ENCODE measurements around the gene UMODL1.
"Not testable (repeated sequence)": the region's sequence is repeated elsewhere in the genome, so short reads cannot be mapped to it uniquely, and the experiment has no call there.

UMODL1 gene

DNA sequence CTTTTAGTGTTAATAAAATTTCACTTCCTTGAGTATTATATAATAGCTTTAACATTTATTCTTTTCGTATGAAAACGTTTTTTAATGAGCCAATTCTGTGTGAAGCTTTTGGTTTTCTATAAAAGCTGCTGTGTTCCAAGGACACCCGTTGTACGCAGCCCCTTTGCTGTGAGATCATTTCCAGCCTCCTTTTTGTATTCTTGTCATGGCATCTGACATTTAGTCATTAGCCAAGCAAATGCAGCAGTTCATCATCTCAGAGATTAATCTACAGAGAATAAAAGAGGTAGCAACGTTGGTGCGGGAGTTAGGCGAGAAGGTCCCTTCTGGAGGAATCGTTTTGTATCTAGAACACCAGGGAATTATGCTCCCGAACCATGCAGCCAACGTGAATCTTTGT, 1.3 kb upstream of the UMODL1 start:
- no peaks in the 10 kb centered on the region for H3K36me3 ChIP-seq (replicated peaks)
- no peaks in the 10 kb centered on the region for H3K9me3 ChIP-seq
- no peaks in the 10 kb centered on the region for H3K4me1 ChIP-seq
- DNase-seq (ENCODE audit: low spot score in 2 of 2) = no peak
- H3K4me3 ChIP-seq = no peak overlapping the region
- H3K27me3 ChIP-seq (ENCODE audit: low read depth) = 0 out of 2 replicates have a peak, but pooled peaks cover 2% of the 10 kb centered on the region
- in situ Hi-C loops (cut with MboI; ENCODE audit: low sequenced_read_pairs) = no loop called here

DNA sequence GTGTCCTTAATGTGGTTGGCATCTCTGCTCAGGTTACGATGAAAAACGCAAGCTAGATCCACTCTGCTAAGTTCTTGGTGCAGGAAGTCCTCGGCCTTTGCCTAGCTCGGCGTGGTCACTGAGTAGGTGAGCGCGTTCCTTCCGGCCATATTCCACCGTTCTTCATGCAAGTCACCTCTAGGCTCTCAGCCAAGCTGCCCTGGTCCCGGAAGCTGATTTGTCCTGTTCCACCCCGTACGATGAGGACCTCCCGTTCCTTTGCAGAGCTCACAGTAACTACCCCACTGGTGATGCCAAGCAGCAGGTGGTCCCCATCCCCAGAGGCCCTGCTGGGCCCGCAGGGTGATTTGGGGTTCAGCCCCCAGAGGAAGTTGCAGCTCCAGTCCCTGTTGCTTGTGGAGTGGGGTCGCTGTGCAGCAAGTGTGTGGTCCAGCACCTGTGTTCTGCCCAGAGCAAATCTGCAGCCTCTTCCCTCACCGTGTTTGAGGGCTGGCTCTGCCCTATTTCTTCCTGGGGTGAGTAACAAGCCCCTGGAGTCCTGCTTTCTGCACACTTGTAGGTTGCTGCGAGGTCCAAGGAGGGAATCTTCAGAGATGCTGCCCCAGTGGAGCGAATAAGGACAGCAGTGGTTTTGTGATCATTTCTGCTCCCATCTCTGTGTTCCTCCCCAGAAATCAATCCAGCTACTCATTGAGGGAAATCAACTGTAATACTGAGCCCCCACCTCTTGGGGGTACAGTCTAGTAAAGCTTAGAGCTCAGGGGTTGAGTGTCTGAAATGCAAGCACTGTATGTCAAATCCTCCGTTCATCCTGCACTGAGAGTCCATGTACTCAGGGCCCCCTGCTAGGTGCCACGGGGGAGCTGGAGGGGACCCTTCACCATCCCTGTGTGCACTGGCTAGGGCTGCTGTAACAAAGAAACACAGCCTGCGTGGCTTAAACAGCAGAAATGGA, 2.3 kb downstream of the UMODL1 start:
- DNase-seq (ENCODE audit: low spot score in 2 of 2) = no peak
- no peaks in the 10 kb centered on the region for H3K9me3 ChIP-seq
- H3K4me3 ChIP-seq = no peak overlapping the region
- H3K4me1 ChIP-seq = no peaks in the 10 kb centered on the region
- H3K36me3 ChIP-seq (replicated peaks) = no peaks in the 10 kb centered on the region
- 0 out of 2 replicates have a peak, but pooled peaks cover 2% of the 10 kb centered on the region for H3K27me3 ChIP-seq (ENCODE audit: low read depth)
- in situ Hi-C loops (cut with MboI; ENCODE audit: low sequenced_read_pairs) = no loop called here

DNA sequence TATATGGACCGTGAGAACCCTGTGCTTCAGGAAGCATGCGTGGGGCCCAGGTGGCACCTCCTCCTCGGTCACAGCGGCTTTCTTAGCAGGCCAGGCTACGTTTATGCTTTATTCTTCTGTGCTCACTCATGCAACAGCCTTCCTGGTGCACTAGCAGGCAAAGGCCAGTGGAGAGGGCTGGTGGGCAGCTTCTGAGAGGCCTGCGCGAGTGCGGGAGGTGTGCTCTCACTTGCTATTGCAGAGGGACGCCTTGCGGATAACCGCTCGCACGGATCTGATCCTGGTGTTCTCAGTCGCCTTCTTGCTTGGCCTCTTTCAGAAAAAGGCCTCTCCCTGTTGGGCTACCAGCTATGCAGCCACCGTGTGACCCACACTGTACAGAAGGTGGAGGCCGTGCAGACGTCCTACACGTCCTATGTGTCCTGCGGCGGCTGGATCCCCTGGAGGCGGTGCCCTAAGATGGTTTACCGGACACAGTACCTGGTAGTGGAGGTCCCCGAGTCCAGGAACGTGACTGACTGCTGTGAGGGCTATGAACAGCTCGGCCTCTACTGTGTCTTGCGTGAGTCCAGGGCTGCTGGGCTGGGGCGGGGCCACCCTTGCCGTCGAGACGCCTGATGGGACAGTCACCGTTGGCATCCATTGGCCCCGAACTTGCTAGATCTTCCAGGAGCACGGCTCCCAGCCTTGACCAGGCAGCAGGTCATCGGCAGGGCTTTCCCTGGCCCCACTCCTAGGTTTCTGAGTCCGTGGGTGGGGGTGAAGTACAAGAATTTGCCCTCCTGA, 4.8 kb downstream of the UMODL1 start:
- no peak for DNase-seq (ENCODE audit: low spot score in 2 of 2)

DNA sequence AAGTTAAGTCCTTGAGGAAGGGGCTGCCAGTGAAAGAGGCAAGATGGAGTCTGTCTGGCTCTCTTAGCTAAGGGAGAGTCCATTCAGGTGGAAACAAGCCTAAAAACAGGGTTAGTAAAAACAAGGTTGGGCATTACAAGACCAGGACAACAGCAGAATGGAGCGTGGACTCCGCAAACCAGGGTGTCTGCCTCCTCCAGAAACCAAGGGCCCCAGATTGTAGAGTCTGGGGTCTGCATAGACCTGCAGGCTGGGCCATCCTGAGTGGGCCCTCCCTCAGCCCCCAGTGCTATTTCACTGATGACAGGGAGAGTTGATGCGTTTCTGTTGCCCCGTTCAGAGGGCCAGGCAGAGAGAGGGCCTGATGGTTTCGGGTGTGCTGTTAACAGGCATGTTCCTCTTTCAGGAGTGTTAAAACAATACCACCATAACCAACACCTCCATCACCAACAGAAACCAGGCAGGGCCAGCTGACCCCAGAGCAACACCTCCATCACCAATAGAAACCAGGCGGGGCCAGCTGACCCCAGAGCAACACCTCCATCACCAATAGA, 6.6 kb downstream of the UMODL1 start:
- in situ Hi-C loops (cut with MboI; ENCODE audit: low sequenced_read_pairs); H3K36me3 ChIP-seq (replicated peaks); H3K27me3 ChIP-seq (ENCODE audit: low read depth): not testable (repeated sequence)

More for the DNA sequence above, 4.8 kb downstream of the UMODL1 start:
- in situ Hi-C loops (cut with MboI; ENCODE audit: low sequenced_read_pairs) = no loop called here
- Histone ChIP-seq H3K36me3 (replicated peaks) (no peaks in the 10 kb centered on the region), H3K4me3 (no peak overlapping the region), H3K9me3 (no peaks in the 10 kb centered on the region), H3K4me1 (no peaks in the 10 kb centered on the region), H3K27me3 (ENCODE audit: low read depth) (no peaks in the 10 kb centered on the region)

DNA sequence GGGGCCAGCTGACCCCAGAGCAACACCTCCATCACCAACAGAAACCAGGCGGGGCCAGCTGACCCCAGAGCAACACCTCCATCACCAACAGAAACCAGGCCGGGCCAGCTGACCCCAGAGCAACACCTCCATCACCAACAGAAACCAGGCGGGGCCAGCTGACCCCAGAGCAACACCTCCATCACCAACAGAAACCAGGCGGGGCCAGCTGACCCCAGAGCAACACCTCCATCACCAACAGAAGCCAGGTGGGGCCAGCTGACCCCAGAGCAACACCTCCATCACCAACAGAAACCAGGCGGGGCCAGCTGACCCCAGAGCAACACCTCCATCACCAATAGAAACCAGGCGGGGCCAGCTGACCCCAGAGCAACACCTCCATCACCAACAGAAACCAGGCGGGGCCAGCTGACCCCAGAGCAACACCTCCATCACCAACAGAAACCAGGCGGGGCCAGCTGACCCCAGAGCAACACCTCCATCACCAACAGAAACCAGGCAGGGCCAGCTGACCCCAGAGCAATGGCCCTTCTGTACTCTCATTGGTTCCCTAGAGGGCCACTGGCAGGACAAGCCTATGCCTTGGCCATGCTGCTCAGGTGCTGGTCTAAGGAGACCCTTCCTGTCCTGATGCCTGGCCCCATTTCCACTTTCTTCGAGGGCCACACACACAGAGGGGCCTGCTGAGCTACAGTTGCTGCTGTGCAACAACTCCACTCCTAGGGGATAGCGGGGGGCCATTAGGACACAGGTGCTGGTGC, 7.3 kb downstream of the UMODL1 start:
- H3K27me3 ChIP-seq (ENCODE audit: low read depth); H3K9me3 ChIP-seq; DNase-seq (ENCODE audit: low spot score in 2 of 2); H3K36me3 ChIP-seq (replicated peaks); H3K4me1 ChIP-seq; in situ Hi-C loops (cut with MboI; ENCODE audit: low sequenced_read_pairs); H3K4me3 ChIP-seq: not testable (repeated sequence)

More for the DNA sequence above, 6.6 kb downstream of the UMODL1 start:
- not testable (repeated sequence) for H3K4me3 ChIP-seq; H3K9me3 ChIP-seq; H3K4me1 ChIP-seq; DNase-seq (ENCODE audit: low spot score in 2 of 2)

DNA sequence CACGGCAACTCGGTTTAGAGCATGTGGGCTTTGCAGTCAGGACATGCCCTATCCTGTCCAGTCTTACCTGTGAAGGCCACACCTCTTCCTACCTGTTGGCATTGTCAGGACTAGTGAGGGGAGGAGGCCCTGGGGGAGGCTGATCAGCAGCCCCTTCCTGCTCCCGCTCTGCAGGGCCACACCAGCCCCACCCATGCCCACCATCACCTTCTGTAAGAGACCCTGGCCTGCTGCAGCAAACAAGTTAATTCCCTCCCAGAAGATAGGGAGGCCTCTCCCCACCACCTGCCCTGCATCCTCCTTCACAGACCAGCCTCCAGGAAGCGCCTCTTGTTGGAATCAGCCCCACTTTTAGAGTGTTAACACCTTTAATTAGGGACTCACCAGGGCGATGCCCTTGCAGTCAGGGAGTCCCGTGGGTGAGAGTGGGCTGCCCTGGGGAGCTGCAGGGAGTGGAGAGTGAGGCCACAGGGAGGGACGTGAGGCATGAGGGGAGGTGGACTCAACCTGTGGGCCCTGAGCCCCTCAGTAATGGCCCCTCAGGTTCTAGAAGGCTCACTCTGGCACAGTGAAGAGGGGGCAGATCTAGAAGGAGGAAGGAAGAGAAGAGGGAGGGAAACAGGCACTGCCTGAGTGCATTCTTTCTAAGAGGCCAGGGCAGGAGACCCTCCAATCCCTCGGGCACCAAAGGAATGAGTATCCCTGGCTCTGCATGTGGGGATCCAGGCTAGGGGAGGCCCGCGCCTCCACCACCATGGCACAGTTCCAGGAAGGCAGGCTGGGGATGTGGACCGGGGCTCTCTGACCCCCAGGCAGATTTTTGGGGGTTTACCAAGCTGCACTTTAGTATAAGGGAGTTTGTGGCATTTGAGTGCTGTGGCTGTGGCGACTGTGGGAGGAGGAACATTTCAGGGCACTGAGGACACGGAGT, 8.2 kb downstream of the UMODL1 start:
- in situ Hi-C loops (cut with MboI; ENCODE audit: low sequenced_read_pairs) = no loop called here

DNA sequence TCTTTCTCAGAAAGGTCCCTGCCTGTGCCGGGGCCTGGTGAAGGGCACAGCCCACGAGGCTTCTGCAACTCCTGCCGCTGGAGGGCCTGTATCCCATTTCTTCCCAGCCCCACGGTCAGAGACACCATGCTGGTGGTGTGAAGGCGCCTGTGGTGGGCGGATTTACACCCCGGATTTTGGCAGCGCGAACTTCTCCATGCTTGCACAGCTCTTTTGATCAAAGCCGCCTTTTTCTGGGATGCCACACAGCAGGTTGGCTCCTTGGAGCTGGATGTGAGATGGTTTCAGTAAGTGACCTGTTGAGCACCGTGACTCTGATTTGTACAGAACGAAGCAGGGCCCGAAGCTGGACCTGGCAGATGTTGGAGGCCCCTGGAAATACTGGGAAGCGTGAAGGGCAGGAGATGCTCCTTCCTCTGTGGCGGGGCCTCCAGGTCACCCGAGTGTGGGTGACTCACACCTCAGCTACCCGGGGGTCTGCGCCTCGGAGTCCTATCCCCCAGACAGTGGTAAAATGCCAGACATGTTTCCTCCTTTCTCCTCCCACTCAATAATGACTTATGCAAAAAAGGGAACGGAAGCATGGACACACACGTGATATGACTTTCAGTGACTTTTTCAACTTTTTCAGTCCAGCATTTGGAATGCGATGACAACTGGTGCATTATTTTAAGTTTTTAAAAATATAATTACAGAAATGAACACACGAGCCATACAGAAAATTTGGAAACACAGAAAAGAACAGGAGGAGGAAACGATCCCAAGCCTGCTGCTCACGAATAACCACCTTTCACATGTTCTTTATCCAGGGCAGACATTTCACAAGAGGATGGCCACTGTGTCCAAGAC, 9.0 kb downstream of the UMODL1 start:
- no peaks in the 10 kb centered on the region for H3K9me3 ChIP-seq
- no peak overlapping the region for H3K4me3 ChIP-seq
- no peaks in the 10 kb centered on the region for H3K36me3 ChIP-seq (replicated peaks)
- in situ Hi-C loops (cut with MboI; ENCODE audit: low sequenced_read_pairs) = no loop called here
- H3K4me1 ChIP-seq = no peaks in the 10 kb centered on the region
- no peak for DNase-seq (ENCODE audit: low spot score in 2 of 2)
- H3K27me3 ChIP-seq (ENCODE audit: low read depth) = no peaks in the 10 kb centered on the region

More for the DNA sequence above, 8.2 kb downstream of the UMODL1 start:
- Histone ChIP-seq H3K4me1 (no peaks in the 10 kb centered on the region), H3K27me3 (ENCODE audit: low read depth) (no peaks in the 10 kb centered on the region), H3K36me3 (replicated peaks) (no peaks in the 10 kb centered on the region), H3K4me3 (no peak overlapping the region), H3K9me3 (no peaks in the 10 kb centered on the region)
- no peak for DNase-seq (ENCODE audit: low spot score in 2 of 2)

DNA sequence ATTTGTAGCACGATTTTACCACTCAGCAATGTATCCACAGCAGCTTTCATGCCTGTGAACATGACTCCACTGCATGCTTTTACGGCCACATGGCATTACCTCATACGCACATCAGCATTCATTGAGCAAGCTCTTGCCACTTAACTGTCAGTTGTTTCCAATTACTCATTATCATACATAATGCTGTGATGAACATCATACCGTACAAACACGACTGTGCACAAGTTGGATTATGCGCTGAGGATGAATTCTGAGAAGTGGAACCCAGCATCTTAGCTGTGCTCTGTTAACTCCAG, 9.6 kb downstream of the UMODL1 start:
- H3K36me3 ChIP-seq (replicated peaks) = no peaks in the 10 kb centered on the region
- in situ Hi-C loops (cut with MboI; ENCODE audit: low sequenced_read_pairs) = no loop called here
- DNase-seq (ENCODE audit: low spot score in 2 of 2) = no peak
- no peak overlapping the region for H3K4me3 ChIP-seq
- H3K27me3 ChIP-seq (ENCODE audit: low read depth) = no peaks in the 10 kb centered on the region
- H3K4me1 ChIP-seq = no peaks in the 10 kb centered on the region
- H3K9me3 ChIP-seq = no peaks in the 10 kb centered on the region

DNA sequence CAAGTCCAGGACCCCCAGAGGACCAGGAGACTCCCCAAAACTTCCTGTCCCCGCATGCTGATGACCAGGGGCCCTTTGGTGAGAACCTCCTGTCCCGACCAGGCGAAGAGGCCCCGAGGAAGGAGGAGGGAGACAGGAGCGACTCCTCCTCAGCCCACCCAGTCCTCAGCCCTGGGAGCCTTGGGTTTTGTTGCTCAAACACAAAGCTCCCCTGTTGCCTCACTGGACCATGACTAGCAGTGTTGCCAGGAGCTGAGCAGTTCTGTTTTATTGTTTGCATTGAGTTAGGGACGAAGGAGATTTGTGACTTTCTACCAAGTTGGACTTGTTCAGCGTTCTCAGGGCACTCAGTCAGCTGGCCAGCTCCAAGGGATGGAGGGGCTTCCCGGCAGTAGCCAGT, 10.0 kb downstream of the UMODL1 start:
- H3K4me3 ChIP-seq = no peak overlapping the region
- in situ Hi-C loops (cut with MboI; ENCODE audit: low sequenced_read_pairs) = no loop called here
- no peaks in the 10 kb centered on the region for H3K27me3 ChIP-seq (ENCODE audit: low read depth)
- H3K4me1 ChIP-seq = no peaks in the 10 kb centered on the region
- DNase-seq (ENCODE audit: low spot score in 2 of 2) = no peak
- no peaks in the 10 kb centered on the region for H3K9me3 ChIP-seq
- no peaks in the 10 kb centered on the region for H3K36me3 ChIP-seq (replicated peaks)

DNA sequence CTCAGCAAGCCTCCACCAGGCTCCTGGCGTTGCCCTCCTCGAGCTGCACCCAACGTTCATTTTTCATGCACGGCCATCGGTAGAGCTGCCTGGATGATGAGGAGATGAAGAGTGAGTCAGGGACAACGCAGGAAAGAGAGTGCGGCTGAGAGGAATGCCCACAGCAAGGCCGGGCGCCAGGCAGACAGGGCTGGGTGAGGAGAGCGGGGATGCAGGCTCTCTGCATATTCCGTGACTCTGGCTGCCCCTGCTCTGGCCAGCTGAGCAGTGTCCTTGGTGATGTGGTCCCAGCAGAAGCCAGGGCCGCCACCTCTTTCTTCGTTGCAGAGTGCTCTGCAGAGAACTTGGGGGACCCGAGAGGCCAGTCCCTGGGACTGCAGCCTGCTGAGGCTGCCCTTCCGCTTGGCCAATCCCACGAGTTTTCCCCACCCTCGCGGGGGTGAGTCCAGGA, 10.8 kb downstream of the UMODL1 start:
- no peak overlapping the region for H3K4me3 ChIP-seq
- in situ Hi-C loops (cut with MboI; ENCODE audit: low sequenced_read_pairs) = no loop called here
- H3K4me1 ChIP-seq = no peaks in the 10 kb centered on the region
- no peaks in the 10 kb centered on the region for H3K9me3 ChIP-seq
- DNase-seq (ENCODE audit: low spot score in 2 of 2) = no peak
- no peaks in the 10 kb centered on the region for H3K36me3 ChIP-seq (replicated peaks)
- H3K27me3 ChIP-seq (ENCODE audit: low read depth) = no peaks in the 10 kb centered on the region

DNA sequence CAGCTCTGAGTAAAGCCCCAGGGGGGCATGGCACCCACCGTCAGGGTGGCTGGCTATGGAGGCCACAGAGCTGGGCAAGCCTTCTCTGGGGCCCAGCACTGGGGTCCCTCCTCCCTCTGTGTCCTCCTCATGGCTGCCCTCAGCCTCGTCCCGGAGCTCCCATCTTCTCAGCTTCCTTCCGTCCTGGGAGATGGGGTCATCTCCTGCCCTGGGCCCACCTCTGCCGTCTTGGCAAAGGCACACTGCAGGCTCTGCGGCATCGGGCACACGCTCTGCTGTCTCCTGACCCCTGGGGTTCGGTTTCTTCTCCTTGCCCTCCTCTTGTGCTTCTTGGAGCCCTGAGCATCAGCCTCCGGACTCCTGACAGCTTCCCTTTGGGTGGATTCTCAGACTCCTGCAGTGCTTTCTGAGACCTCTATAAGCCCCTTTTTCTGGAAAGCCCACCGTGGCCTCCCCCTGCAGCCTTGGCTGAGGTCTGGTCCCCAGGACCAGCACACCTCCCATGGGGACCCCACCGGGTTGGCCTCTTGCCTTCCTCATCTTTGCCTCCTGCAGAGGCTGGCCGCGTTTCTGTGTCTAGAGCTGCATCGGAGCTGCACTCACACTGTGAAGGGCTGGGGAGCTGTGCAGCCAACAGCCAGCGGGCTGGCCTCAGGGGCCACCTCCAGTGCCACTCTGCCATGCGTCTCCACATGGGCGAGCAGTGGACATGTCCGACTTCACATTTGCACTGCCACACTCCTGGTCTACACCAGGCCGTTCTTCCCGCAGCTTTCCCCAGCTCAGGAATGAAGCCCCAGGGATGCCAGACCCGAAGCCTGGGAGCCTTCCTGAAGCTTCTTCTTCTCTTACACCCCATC, 11.6 kb downstream of the UMODL1 start:
- Histone ChIP-seq H3K36me3 (replicated peaks) (no peaks in the 10 kb centered on the region), H3K9me3 (no peaks in the 10 kb centered on the region), H3K4me3 (no peak overlapping the region), H3K27me3 (ENCODE audit: low read depth) (no peaks in the 10 kb centered on the region), H3K4me1 (no peaks in the 10 kb centered on the region)
- in situ Hi-C loops (cut with MboI; ENCODE audit: low sequenced_read_pairs) = no loop called here
- DNase-seq (ENCODE audit: low spot score in 2 of 2) = no peak
